HepG2 (cell line): ENCODE results near the gene BRAF. TPM values are rescaled to one million over a fixed set of nuclear protein-coding genes. Genes with fewer than 3 reads are reported as not detected.

ENCODE experiments used
- CHCHD3 ChIP-seq: sonication (generic); formaldehyde crosslinking; IDR thresholded peaks from 2 replicates; pipeline ENCODE4 v1.8.0; 2022; ENCODE audit warnings: mild to moderate bottlenecking, missing genetic modification reagents, moderate library complexity
- CHD4 ChIP-seq: fragments of 200-600 bp; sonication (generic); IDR thresholded peaks from 2 replicates; pipeline ENCODE4 v1.7.0; 2017; ENCODE audit warnings: mild to moderate bottlenecking, low read length, borderline replicate concordance
- HIVEP1 ChIP-seq: sonication (generic); formaldehyde crosslinking; IDR thresholded peaks from 2 replicates; pipeline ENCODE4 v1.4.0; 2020; ENCODE audit warnings: mild to moderate bottlenecking, missing genetic modification reagents
- KLF16 ChIP-seq, 2 experiments: sonication (generic) in 1 of 2; formaldehyde crosslinking in 1 of 2; IDR thresholded peaks; 2 replicates each; pipeline versions ENCODE4 v1.6.1 to v1.8.0; 2016 to 2023; ENCODE audit warnings: missing genetic modification reagents in 2 of 2, missing compliant biosample characterization in 1 of 2
- KLF6 ChIP-seq: IDR thresholded peaks from 2 replicates; pipeline ENCODE4 v1.8.0; 2016; ENCODE audit warnings: missing biosample characterization, missing genetic modification reagents
- MBD4 ChIP-seq: IDR thresholded peaks from 2 replicates; pipeline ENCODE4 v1.6.1; 2012; ENCODE audit warnings: low read length, inconsistent platforms, borderline replicate concordance
- NKX3-1 ChIP-seq: sonication (generic); formaldehyde crosslinking; IDR thresholded peaks from 2 replicates; pipeline ENCODE4 v1.5.0; 2020; ENCODE audit warnings: missing genetic modification reagents
- RARG ChIP-seq: sonication (generic); formaldehyde crosslinking; IDR thresholded peaks from 2 replicates; pipeline ENCODE4 v1.4.0; 2020; ENCODE audit warnings: low read depth, mild to moderate bottlenecking, missing genetic modification reagents
- SALL2 ChIP-seq: sonication (generic); formaldehyde crosslinking; IDR thresholded peaks from 2 replicates; pipeline ENCODE4 v1.8.1; 2023; ENCODE audit warnings: mild to moderate bottlenecking, missing genetic modification reagents, inconsistent platforms
- SMAD3 ChIP-seq: sonication (generic); formaldehyde crosslinking; IDR thresholded peaks from 2 replicates; pipeline ENCODE4 v1.4.0; 2020; ENCODE audit warnings: missing genetic modification reagents
- TBX3 ChIP-seq: fragments of 450-650 bp; IDR thresholded peaks from 2 replicates; pipeline ENCODE4 v1.6.1; 2017; ENCODE audit warnings: antibody characterized with exemption, mild to moderate bottlenecking, inconsistent platforms, borderline replicate concordance
- ZBTB21 ChIP-seq: sonication (generic); formaldehyde crosslinking; IDR thresholded peaks from 2 replicates; pipeline ENCODE4 v1.4.0; 2020; ENCODE audit warnings: missing genetic modification reagents
- ZNF24 ChIP-seq: fragments of 450-650 bp; IDR thresholded peaks from 2 replicates; pipeline ENCODE4 v1.6.1; 2017; ENCODE audit warnings: antibody characterized with exemption, mild to moderate bottlenecking
- ZNF557 ChIP-seq: sonication (generic); formaldehyde crosslinking; IDR thresholded peaks from 2 replicates; pipeline ENCODE4 v1.4.0; 2020; ENCODE audit warnings: missing genetic modification reagents
- ZNF678 ChIP-seq: sonication (generic); formaldehyde crosslinking; IDR thresholded peaks from 2 replicates; pipeline ENCODE4 v1.4.0; 2020; ENCODE audit warnings: mild to moderate bottlenecking, missing genetic modification reagents
- polyA plus RNA-seq, 8 experiments: library from polyadenylated mRNA; depleted of rRNA in 3 of 8; stranded (reverse) in 7 of 8; unstranded in 1 of 8; fragments of >200 nt; fragmentation: Illumina TruSeq in 4 of 8; extraction: Trizol in 4 of 8; gene quantifications; 2 replicates each; pipeline versions ENCODE4 v1.2.1 to v1.2.3, GENCODE V29; 2011 to 2016; ENCODE audit warnings: low read depth in 4 of 8, missing spikeins in 1 of 8, mixed read lengths in 1 of 8; ENCODE audit not compliant: insufficient read depth in 1 of 8
- total RNA-seq, 5 experiments: library from RNA; depleted of rRNA; stranded (reverse); fragments of >200 nt; fragmentation: Illumina TruSeq; extraction: Trizol; gene quantifications; 2 replicates each; pipeline ENCODE4 v1.2.3, GENCODE V29; 2016; ENCODE audit warnings: low read depth in 1 of 5
- TF ChIP-seq, protein P1 (sequence below): sonication (generic); formaldehyde crosslinking; IDR thresholded peaks from 2 replicates; pipeline ENCODE4 v1.5.0; 2020; ENCODE audit warnings: mild to moderate bottlenecking, missing genetic modification reagents, borderline replicate concordance
- TF ChIP-seq, protein P2 (sequence below): IDR thresholded peaks from 2 replicates; pipeline ENCODE4 v1.6.1; 2016; ENCODE audit warnings: low read depth
- TF ChIP-seq, protein P3 (sequence below): sonication (generic); formaldehyde crosslinking; IDR thresholded peaks from 2 replicates; pipeline ENCODE4 v1.8.1; 2023; ENCODE audit warnings: mild to moderate bottlenecking, missing genetic modification reagents, borderline replicate concordance
- TF ChIP-seq, protein P4 (sequence below): sonication (generic); formaldehyde crosslinking; IDR thresholded peaks from 2 replicates; pipeline ENCODE4 v1.5.0; 2020; ENCODE audit warnings: missing genetic modification reagents

The BRAF gene
- total and polyA plus RNA-seq, 2 of the 13 experiments (the other 11 are each of a cell fraction or from before 2014, with no cell fraction given), result 12.5 to 13.4 TPM

DNA sequence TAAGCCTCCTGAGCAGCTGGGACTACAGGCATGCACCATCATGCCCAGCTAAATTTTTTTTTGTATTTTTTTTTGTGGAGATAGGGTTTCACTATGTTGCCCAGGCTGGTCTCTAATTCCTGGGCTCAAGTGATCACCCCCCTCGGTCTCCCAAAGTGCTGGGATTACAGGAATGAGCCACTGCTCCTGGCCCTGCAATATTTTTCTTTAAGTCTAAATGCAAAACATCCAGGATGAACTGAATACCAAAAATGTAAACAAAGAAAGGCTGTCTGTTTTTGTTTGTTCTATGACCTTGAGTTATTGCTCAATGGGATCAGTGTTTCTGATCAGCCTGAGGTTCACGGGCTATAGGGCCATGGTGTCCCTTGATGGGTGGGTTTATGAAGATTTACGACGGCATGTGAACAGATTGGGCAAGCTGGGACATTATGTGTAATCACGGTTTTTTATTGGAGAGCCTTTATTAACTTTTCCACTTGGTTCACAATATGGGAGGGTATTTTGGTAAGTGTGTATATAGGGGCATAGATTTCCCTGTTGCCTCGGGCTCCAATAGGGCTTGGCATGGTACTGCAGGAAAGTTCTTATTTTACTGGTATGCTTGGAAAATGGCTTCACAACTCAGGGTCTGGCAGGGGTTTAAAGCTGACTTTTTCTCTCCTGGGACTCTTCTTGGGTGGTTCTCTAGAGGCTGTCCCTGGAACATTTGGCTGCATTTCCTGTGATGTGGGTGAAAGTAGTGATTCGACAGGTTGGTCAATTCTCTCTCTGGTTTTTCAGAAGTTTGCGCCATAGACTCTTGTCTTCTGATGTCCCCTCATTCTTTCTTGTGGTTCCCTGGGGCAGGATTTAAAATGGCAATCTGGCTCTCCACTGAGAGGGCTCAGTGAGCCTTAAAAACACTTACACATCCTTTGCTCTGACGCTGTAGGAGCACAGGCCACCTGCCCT is 48.4 kb upstream of the BRAF start (continued):
- TF ChIP-seq TBX3 (no peak), SALL2 (CRISPR knock-in tag) (no peak), KLF16 (CRISPR knock-in tag; IDR thresholded peaks at IDR 0.05) (peak in 1 of 2 experiments; percentile 24; a peak in 1 of 4 replicates), RARG (CRISPR knock-in tag) (no peak), ZNF557 (CRISPR knock-in tag) (no peak), MBD4 (no peak), CHCHD3 (CRISPR knock-in tag) (no peak), CHD4 (peak; percentile 53; the same call in 1 of the 2 replicates), ZNF678 (no peak), NKX3-1 (CRISPR knock-in tag) (no peak), ZBTB21 (CRISPR knock-in tag) (no peak), KLF6 (CRISPR knock-in tag) (peak; percentile 51; the same call in 1 of the 2 replicates), HIVEP1 (CRISPR knock-in tag) (no peak), SMAD3 (CRISPR knock-in tag) (peak; percentile 82), ZNF24 (no peak)
- TF ChIP-seq, protein P1, sequence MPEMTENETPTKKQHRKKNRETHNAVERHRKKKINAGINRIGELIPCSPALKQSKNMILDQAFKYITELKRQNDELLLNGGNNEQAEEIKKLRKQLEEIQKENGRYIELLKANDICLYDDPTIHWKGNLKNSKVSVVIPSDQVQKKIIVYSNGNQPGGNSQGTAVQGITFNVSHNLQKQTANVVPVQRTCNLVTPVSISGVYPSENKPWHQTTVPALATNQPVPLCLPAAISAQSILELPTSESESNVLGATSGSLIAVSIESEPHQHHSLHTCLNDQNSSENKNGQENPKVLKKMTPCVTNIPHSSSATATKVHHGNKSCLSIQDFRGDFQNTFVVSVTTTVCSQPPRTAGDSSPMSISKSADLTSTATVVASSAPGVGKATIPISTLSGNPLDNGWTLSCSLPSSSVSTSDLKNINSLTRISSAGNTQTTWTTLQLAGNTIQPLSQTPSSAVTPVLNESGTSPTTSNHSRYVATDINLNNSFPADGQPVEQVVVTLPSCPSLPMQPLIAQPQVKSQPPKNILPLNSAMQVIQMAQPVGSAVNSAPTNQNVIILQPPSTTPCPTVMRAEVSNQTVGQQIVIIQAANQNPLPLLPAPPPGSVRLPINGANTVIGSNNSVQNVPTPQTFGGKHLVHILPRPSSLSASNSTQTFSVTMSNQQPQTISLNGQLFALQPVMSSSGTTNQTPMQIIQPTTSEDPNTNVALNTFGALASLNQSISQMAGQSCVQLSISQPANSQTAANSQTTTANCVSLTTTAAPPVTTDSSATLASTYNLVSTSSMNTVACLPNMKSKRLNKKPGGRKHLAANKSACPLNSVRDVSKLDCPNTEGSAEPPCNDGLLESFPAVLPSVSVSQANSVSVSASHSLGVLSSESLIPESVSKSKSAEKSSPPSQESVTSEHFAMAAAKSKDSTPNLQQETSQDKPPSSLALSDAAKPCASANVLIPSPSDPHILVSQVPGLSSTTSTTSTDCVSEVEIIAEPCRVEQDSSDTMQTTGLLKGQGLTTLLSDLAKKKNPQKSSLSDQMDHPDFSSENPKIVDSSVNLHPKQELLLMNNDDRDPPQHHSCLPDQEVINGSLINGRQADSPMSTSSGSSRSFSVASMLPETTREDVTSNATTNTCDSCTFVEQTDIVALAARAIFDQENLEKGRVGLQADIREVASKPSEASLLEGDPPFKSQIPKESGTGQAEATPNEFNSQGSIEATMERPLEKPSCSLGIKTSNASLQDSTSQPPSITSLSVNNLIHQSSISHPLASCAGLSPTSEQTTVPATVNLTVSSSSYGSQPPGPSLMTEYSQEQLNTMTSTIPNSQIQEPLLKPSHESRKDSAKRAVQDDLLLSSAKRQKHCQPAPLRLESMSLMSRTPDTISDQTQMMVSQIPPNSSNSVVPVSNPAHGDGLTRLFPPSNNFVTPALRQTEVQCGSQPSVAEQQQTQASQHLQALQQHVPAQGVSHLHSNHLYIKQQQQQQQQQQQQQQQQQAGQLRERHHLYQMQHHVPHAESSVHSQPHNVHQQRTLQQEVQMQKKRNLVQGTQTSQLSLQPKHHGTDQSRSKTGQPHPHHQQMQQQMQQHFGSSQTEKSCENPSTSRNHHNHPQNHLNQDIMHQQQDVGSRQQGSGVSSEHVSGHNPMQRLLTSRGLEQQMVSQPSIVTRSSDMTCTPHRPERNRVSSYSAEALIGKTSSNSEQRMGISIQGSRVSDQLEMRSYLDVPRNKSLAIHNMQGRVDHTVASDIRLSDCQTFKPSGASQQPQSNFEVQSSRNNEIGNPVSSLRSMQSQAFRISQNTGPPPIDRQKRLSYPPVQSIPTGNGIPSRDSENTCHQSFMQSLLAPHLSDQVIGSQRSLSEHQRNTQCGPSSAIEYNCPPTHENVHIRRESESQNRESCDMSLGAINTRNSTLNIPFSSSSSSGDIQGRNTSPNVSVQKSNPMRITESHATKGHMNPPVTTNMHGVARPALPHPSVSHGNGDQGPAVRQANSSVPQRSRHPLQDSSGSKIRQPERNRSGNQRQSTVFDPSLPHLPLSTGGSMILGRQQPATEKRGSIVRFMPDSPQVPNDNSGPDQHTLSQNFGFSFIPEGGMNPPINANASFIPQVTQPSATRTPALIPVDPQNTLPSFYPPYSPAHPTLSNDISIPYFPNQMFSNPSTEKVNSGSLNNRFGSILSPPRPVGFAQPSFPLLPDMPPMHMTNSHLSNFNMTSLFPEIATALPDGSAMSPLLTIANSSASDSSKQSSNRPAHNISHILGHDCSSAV (CRISPR knock-in tag), result no peak
- TF ChIP-seq, protein P2, sequence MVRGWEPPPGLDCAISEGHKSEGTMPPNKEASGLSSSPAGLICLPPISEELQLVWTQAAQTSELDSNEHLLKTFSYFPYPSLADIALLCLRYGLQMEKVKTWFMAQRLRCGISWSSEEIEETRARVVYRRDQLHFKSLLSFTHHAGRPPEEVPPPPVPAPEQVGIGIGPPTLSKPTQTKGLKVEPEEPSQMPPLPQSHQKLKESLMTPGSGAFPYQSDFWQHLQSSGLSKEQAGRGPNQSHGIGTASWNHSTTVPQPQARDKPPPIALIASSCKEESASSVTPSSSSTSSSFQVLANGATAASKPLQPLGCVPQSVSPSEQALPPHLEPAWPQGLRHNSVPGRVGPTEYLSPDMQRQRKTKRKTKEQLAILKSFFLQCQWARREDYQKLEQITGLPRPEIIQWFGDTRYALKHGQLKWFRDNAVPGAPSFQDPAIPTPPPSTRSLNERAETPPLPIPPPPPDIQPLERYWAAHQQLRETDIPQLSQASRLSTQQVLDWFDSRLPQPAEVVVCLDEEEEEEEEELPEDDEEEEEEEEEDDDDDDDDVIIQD, result peak; percentile 68
- TF ChIP-seq, protein P3, sequence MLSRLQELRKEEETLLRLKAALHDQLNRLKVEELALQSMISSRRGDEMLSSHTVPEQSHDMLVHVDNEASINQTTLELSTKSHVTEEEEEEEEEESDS (CRISPR knock-in tag), result peak; percentile 19; the same call in 1 of the 2 replicates
- TF ChIP-seq, protein P4, sequence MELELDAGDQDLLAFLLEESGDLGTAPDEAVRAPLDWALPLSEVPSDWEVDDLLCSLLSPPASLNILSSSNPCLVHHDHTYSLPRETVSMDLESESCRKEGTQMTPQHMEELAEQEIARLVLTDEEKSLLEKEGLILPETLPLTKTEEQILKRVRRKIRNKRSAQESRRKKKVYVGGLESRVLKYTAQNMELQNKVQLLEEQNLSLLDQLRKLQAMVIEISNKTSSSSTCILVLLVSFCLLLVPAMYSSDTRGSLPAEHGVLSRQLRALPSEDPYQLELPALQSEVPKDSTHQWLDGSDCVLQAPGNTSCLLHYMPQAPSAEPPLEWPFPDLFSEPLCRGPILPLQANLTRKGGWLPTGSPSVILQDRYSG (CRISPR knock-in tag), result no peak
